NCI-H2029 (cell line): ENCODE measurements around the gene ANGPTL5.
A peak's percentile ranks its signal among the peaks of the same experiment; 100 is the strongest.
"Not testable (repeated sequence)": the region's sequence is repeated elsewhere in the genome, so short reads cannot be mapped to it uniquely, and the experiment has no call there.

Source experiments
- DNase-seq: peaks from one replicate; lab custom pipeline; 2025; lab: John Stamatoyannopoulos, UW

ANGPTL5 gene

GRCh38 chr11:101916422-101916821 is at the start of gene ANGPTL5:
ANGPTL5 (minus strand) TSS chr11:101916522; CDS start chr11:101907909, 8,613 bp downstream.
- no peak for DNase-seq

GRCh38 chr11:101964200-101964599 is 47.9 kb upstream of the ANGPTL5 start:
- DNase-seq = not testable (repeated sequence)

- no peak for DNase-seq
These were observed 43.9 kb upstream of the ANGPTL5 start for GRCh38 chr11:101960231-101960630.

- DNase-seq = no peak
These were observed 39.4 kb upstream of the ANGPTL5 start for GRCh38 chr11:101955701-101956100.

- no peak for DNase-seq
These were observed 39.0 kb upstream of the ANGPTL5 start for GRCh38 chr11:101955278-101955677.

- no peak for DNase-seq
These were observed 33.4 kb upstream of the ANGPTL5 start for GRCh38 chr11:101949680-101950220.

- no peak for DNase-seq
These were observed 29.1 kb upstream of the ANGPTL5 start for GRCh38 chr11:101945448-101945847.

- no peak for DNase-seq
These were observed 28.6 kb upstream of the ANGPTL5 start for GRCh38 chr11:101944923-101945322.

- no peak for DNase-seq
These were observed 24.7 kb upstream of the ANGPTL5 start for GRCh38 chr11:101940901-101941520.

GRCh38 chr11:101931692-101932091 is 15.4 kb upstream of the ANGPTL5 start:
- DNase-seq = peak; percentile 81

GRCh38 chr11:101929294-101929915 is 13.1 kb upstream of the ANGPTL5 start:
- DNase-seq = no peak

- no peak for DNase-seq
These were observed 7.2 kb upstream of the ANGPTL5 start for GRCh38 chr11:101923554-101923953.

GRCh38 chr11:101920992-101921391 is 4.7 kb upstream of the ANGPTL5 start:
- no peak for DNase-seq

GRCh38 chr11:101917226-101917625 is 904 bp upstream of the ANGPTL5 start:
- no peak for DNase-seq

- DNase-seq = peak; percentile 16
These were observed 481 bp downstream of the ANGPTL5 start for GRCh38 chr11:101915791-101916291.

GRCh38 chr11:101914738-101915426 is 1.4 kb downstream of the ANGPTL5 start, which contains the start of gene CEP126:
CEP126 (plus strand) TSS chr11:101915010; CDS start chr11:101915285, 275 bp downstream.
- DNase-seq = peak; percentile 91

- no peak for DNase-seq
These were observed 2.0 kb downstream of the ANGPTL5 start for GRCh38 chr11:101914341-101914737.

GRCh38 chr11:101913656-101914055 is 2.7 kb downstream of the ANGPTL5 start:
- no peak for DNase-seq

GRCh38 chr11:101912823-101913284 is 3.5 kb downstream of the ANGPTL5 start:
- DNase-seq = no peak

- DNase-seq = no peak
These were observed 7.2 kb downstream of the ANGPTL5 start for GRCh38 chr11:101909087-101909486.

GRCh38 chr11:101907815-101908214 is 8.5 kb downstream of the ANGPTL5 start:
- DNase-seq = no peak

- no peak for DNase-seq
These were observed 21.8 kb downstream of the ANGPTL5 start for GRCh38 chr11:101894505-101894904.
